ENCODE measurements around the gene MLEC.

The MLEC gene

DNA sequence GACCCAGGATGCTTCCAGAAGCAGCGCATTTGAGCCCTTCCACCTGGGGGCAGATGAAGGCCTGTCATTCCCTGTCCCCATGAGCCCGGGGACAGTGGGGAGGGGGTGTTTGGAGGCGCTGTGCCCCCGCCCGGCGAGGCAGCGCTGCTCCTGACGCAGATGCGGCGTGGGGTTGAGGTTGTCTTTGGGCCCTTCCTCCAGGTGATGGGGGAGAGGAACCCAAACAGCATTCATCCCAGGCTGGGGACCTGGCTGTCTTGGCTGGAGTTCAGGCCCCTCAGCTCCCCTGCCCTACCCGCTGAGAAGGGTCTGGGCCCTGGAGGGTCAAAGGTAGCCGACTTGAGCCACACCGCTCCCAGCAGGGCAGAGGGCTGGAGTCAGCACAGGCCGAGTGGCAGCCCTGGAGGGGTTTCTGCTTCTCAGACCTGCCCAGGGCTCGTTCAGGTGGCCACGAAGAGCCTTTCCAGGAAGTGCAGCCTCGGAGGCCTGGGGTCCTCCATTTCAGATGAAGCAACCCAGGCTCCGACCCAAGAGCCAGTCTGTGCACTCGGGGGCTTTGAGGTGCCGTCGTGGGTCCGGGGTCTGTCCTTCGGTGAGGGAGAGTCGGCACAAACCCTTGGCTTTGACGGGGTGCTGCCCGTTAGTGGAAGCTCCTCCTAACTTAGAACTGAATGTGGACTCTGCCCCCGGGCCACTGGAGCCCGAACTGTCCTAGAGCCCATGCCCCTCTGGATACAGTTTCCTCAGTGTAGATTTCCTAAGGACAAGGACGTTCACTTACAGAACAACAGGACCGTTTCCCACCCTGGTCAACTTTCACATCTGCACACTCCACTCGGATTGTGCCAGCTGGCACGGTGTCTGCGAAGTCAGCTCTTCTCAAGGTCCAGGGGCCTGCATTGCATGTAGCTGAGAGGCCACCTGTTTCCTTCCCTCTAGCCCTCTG is 54.8 kb downstream of the MLEC start:
- no peak for DNase-seq (ENCODE audit: low read depth)

DNA sequence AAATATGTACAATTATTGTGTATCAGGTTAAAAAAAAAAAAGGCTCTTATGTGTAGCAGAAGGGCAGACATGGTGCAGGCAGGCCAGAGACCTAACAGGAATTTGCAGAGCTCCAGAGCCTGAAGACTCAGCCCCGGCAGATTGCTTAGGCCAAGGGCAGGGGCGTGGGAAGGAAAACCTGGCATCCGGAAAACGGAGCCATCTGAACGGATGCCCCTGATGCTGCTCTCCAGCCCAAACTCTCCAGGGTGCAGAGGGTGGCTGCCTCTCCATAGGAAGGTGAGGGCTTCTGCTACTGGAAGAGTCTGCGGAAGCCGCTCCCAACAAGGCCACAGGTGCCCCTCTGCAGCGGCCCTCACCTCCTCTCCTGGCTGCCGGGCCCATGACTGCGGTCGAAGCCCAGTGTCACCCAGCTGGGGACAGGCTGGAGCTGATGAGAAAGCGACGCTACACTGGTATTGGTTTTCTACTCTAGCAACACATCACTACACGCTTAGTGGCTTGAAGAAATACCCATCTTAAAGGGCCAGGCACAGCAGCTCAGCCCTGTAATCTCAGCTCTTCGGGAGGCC is 58.1 kb downstream of the MLEC start:
- DNase-seq (ENCODE audit: low read depth) = no peak

GRCh38 chr12:120748242-120748641 is 61.3 kb downstream of the MLEC start:
- DNase-seq (ENCODE audit: low read depth) = no peak

DNA sequence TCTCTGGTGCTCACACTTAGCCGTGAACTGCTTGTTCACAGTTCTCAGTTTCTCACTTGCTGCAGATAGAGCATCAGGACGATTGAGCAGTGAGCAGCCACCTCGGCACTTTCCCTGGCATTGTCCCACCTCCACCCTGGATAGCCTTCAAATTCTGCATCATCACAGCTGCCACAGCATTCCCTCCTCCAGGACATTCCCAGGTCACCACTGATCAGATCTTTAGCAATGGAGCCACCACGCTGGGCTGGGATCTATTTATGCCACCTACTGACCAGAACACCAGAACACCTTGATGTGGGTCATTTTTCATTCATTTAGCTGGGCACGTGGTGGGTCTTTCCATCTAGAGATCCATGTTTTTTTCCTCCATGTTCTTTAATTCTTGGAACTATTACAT is 62.3 kb downstream of the MLEC start:
- DNase-seq (ENCODE audit: low read depth) = no peak

- DNase-seq (ENCODE audit: low read depth) = no peak
Measured at GRCh38 chr12:120750806-120751205, 63.9 kb downstream of the MLEC start.

GRCh38 chr12:120751389-120751788 is 64.4 kb downstream of the MLEC start:
- DNase-seq (ENCODE audit: low read depth) = no peak
